ENCODE measurements around the gene FLT3LG.

- no peak for TF ChIP-seq CTCF (conservative IDR thresholded peaks at IDR 0.05; ENCODE audit: low read depth, low read length)
- TF ChIP-seq EZH2 (IDR thresholded peaks at IDR 0.05; ENCODE audit: borderline replicate concordance, low read depth, low read length, poor library complexity, severe bottlenecking), result no peak
These were observed 23.2 kb downstream of the FLT3LG start for GRCh38 chr19:49497047-49497788.
